DMS153 treated with DMSO at 0.1 percent for 48 hours (cell line): Measurements from ENCODE around the gene CASKIN2.

ENCODE experiments used
- DNase-seq: peaks from one replicate; lab custom pipeline; 2025; ENCODE audit not compliant: unreplicated experiment; lab: John Stamatoyannopoulos, UW

CASKIN2 gene

DNA sequence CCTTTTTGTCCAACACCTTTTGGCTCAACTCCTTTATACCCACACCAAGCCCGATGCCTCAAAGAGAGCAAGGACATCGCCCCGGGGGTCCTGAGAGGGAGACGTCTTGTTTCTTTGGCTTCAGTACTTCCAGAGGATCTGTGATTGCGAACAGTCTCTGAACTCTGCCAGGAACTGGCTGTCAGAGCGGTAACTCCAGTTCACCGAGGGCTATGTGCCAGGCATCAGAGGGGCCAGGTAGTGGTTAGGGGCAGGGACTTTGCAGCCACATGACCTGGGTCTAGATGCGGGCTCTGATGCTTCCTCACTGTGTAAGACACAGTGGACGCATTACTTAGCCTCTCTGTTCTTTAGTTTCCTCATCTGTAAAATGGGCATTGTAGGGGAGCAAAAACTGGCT lies 31.8 kb upstream of the CASKIN2 start:
- no peak for DNase-seq

DNA sequence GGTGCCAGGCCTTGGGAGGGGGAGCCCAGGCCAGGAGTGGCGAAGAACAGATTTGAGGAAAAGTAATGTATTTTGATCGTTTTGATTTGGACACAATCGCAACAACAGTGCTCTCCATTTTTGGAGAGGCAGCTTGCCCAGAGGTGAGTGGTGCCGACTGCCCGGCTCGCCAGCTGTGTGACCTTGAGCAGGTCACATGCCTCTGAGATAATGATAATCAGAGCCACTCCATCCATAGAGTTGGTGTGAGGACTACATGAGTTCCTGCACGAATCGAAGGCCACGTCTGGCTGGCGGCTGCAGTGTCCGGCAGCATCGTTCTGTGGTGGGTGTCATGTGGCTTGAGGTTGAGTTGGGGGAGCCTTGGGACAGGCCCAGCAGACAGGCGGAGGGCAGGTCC lies 30.8 kb upstream of the CASKIN2 start:
- no peak for DNase-seq

DNA sequence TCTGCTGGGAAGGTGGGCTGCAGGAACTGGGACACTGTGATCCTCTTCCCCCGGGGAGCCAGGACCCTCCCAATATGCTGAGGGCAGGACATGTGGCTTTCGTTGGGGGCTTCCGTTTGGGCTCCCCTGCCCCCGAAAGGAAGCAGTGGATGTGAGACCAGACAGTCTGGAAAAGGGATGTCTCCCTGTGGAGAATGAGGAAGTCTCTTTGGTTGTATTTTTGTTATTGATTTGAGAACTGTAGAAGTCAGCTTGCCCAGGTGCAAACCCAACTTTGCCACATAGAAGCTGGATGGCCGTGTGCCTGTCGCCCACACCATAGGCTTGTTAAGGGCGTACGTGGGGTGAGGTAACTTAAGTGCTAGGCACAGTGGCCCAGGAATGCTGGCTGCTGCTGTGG lies 28.9 kb upstream of the CASKIN2 start:
- DNase-seq: no peak

DNA sequence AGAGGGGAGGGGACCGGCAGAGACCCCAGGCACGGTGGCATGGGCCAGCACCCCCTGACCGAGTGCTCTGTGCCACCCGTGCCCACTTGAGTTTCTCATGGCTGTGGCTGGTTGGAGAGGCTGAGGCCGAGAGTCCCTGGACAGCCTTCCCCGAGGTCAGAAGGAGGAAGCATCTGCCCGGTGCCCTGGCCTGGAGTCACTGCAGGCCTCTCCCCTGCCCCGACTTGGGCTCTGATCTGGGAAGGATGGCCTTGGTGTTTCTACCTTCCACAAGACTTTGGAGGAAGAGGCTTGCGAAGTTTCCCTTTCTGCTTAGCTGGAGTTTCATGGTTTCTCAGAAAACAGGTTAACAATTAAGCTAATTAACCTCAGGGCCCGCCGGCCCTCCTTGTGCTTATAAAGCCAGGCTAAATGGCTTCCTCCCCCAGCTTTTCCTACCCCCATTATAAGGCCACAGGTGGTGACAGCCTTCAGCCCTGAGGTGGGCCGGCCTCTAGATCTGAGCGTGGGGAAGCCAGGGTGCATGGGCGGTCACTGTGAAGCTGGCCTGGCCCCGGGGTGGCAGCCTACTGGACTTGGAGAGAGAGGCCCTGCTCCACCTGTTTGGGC lies 27.5 kb upstream of the CASKIN2 start:
- no peak for DNase-seq

DNA sequence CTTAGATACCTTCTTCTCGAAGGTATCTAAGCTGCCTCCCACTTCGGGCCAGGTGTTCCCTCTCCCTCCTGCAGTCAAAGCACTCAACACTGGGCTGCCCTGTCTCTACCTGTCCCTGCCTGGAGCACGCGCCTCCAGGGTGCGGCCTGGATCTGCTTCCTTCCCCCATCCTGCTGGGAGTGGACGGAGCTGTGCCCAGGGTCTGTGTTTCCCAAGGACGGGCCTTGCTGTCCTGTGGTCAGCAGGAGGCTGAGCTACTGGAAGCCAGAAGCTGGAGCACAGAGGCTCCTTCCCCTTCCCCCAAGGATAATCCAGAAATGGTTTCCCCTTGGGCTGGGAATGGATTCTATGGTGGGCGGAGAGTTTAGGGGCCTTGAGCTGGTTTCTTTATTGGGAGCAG lies 26.9 kb upstream of the CASKIN2 start:
- no peak for DNase-seq

DNA sequence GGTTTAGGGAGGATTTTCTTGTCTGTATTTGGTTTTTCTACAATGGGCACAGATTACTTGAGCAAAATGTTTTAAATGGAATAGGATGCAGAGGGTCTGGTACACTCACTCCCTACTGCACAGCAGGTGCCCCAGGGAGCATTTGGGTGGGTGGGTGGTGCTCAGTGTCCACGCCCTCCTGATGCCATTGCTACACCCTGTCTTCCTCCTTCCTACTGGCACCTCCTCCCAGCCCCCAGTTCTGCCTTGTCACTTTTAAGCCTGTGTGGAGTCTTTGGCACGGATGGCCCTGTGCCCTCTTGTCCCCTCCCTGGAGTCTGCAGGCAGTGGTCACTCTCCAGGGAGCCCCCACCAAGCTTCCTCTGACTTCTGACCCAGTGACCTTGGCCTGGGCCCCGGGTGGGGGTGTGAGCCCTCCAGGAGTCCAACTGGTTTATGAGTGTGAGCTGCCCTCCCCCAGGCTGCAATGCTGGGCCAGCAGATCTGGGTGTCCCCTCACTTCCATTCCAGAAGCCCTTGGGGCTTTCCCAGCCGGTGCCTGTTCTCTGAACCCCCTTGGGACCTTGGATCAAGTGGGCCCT lies 25.7 kb upstream of the CASKIN2 start:
- no peak for DNase-seq

DNA sequence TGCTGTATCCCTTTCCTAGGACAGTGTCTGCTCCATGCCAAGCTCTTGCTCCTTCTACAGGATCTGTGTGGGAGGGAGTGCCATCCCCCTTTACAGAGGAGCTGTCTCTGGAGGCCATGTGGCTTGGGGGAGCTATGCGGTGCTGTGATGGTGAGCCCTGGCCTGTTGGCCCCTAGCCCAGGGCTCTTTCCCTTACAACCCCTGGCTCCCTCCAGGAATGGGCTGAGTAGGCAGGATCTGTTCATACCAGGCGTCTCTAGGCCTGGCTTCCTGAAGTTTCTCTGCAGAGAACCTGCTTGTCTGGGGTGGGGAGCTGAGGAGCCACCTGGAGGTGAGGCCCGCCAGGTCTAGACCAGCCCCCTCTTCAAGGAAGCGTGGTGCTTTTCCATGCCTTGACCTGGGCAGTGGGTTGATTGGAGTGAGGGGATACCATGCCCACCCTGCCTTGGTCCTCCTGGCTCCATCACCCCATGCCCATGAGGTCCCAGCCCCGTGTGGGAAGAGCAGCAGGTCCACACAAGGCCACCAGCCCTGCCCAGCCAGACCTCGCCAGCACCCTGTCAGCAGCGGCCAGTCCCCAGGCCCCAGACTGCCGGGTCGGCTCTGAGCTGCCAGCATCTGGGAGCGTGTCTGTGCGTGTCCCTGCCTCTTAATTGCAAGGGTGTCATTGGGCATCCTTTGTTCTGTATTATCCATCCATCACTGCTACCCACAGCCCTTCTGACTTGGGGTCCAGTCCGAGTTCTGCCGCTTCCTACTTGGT lies 24.8 kb upstream of the CASKIN2 start:
- DNase-seq: no peak

DNA sequence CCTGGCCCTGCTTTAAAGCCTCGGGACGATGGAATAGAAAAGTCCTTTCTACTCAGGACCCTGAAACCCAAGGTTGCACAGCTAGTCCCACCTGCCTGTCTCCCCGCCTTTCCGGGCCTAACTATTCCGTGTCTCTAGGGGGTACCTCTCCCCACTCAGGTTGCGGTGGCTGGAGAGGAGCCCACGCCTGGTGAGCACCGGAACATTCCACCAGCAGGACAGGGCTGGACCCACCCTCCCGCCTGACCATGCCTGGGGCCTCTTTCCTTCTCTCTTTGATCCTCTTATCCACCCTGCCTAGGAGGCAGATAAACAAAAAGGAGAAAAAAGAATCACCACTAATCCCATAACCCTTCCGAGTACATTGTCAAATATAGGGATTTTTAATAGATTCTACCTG lies 21.0 kb upstream of the CASKIN2 start:
- DNase-seq: no peak

DNA sequence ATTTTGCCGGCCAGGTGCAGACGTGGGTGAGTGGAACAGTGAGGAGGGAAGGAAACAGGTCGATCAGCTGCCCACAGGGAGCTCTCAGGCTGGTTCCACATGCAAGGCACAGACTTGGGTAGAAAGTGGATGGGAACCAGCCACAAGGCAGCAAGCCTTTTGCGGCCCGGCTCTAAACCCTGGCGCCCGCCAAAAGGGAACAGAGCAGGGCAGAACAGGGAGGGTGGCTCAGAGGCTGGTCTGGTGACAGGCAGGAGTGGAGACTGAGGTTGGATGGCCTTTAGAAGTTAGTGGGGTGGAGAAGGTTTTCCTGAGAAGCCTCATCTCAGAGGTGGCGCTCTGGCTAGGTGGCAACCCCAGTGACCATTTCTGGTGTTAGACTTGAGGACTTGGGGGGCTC lies 20.5 kb upstream of the CASKIN2 start:
- DNase-seq: no peak

DNA sequence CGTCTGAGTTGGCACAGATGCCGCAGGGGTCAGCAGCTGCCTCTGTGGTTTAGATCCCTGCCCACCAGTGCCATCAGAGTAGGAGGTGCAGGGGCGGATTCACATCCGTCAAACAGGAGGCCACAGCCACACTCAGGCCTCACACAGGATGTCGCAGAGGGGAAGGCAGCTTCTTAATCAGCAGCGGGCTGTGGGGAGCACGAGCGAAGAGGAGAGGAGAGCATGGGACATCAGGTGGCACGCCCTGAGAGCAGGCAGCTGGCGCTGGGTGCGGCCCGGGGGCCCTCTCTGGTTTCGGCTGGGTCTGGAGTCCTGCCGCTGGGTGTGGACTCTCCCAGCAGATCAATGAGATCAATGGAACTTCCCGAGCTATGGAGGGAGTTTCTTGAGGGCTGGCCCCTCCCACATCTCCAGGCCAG lies 19.8 kb upstream of the CASKIN2 start:
- no peak for DNase-seq

DNA sequence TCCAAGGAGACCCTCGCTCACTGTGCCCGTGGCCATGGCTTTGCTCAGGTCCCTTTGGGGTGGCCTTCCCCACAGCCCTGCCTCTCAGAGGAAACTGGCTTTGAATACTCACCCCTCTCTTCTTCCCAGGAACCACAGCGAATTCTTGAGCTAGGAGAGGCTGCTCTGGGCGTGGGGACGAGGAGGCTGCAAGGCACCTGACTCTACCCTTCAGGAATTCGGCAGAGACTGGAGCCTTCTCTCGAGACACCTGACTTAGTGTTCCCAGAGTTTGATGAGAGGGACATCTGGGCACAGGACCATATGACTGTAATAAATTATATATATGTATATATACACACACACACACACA lies 16.4 kb upstream of the CASKIN2 start:
- DNase-seq: no peak

DNA sequence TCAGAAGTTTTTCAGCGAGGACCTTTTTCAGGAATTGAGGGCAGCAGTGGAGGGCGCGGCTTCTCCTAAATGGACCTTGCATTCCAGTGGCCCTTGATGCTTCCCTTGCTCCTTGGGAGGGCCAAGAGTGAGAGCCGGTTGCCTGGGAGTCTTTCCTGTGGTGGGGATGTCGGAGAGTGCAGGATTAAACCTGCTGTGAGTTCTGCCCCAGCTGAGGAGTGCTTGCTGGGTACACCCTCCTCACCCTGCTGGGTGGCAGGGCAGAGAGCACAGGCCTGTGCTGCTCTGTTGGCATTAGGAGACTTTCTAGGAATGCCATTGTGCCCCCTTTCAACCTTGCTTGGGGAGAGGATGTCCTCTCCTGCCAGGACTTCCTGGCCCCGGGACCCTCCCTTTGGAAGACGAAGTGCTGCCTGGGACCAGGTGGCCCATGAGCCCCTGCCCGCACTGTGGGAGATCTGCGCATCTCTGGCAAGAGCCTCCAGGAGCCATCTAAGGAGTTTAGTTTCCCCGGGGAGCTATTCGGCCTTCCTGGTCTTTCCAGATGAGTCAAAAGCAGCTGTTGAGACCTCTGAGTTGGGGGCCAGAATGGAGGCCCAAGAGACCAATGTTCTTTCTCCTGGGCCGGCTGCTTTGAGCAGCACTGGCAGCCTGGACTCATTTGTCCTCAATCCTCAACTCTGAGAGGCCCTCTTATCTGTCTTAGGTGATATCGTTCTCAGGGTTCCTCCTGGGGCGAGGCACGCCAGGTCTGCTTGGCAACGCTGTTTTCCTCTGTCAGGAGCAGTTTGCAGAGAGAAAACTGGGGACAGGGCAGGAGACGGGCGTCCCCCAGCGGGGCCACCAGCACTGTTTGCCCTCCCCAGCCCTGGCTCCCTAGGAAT lies 15.7 kb upstream of the CASKIN2 start:
- no peak for DNase-seq

DNA sequence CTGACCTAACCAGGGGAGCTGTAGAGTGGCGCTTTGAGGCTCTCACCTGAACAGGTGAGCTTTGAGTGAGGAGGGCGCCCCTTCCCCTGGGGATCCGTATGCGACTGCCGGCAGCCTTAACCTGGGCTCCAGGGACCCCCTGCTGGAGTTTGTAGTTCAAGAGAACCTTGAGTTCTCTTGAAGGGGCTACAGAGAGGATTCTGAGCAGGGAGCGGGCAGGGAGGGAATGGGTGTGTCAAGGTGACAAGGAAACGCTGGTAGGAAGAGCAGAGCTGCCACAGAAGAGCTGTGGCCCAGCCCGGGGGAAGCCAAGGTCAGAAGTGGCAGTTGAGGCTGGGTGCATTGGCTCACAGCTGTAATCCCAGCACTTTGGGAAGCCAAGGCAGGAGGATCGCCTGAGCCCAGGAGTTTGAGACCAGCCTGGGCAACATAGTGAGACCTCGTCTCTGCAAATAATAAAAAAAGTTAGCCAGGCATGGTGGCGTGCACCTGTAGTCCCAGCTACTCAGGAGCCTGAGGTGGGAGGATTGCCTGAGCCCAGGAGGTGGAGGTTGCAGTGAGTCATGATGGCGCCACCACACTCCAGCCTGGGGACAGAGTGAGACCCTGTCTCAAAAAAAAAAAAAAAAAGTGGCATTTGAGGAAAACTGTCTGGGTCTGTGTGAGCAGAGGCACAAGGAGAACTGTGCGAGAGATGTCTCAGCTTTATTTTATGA lies 11.4 kb upstream of the CASKIN2 start:
- no peak for DNase-seq

DNA sequence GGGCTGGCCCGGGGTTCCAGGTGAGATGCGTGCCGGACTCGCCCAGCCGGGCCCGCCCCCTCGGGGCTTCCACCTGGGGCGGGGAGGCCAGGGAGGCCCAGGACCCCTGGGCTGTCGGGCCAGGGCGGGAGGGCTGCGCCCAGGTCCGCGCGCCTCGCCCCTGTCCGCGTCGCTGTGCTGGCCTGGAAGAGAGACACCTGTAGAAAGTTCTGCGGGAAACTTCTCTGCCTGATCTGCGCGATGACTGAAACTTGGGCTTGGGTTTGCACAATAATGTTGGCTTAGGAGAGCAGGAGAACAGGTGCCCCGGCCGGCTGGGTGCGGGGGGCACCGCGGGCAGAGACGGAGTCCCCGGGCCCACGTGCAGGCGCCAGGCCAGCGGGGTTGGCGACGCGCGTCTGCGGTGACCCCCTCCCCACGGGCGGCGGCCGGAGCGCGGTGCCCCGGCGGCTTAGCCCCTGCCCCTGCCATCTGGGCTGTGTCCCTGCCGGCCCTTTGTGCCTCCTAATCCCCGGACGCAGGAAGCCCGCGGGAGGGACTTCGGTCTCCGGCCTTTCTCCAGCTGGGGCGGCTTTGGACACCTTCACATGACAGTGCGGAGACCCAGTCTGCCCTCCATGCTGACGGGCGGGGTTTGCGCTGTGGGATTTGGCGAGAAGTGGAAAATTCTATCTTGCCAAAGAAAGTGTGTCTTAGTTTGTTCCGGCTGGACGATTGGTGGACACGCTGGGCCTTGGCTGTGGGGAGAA lies 10.6 kb upstream of the CASKIN2 start:
- no peak for DNase-seq

DNA sequence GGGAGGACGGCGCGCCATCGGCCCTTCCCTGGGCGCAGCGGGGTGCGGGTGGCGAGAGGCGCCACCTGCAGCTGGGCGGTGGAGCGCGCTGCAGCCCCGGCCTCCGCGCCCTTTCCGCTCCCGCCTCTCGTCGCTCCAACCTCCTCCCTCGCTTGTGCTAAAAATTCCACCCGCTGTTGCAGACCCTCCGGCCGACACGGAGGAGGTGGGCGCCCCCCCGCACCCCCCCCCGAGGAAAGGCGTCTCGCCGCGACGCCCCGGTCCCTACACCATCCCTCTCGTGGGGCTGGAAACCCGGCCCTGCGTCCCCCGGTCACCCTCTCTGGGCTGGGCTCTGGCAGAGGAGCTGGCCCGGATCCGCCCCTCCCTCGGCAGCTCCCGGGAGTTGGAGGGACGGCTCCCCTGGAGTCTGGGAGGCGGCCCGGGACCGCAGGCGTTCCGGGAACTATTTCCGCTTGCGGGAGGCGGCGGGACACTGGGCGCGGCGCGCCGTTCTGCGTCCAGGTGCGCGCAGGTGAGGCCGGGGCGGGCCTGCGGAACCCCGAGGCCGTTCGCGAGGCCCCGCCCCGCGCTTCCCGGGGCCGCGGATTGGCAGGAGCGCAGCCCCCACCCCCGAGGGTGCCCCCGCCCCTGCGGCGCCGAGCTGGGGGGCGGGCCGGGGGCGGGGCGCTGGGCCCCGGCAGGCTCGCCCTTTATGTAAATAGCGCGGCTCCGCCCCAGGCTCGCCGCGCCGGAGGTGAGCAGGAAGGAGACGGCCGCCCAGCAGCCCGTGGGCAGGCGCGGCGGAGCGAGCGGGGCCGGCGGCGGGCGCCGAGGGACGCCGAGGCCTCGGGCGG lies 9.9 kb upstream of the CASKIN2 start, which contains the start of gene LLGL2:
LLGL2 (plus strand) TSS at position 728 of the 836 bp plus-strand sequence. CDS start 17,730 bp downstream, outside the sequence.
- DNase-seq: peak; percentile 84

DNA sequence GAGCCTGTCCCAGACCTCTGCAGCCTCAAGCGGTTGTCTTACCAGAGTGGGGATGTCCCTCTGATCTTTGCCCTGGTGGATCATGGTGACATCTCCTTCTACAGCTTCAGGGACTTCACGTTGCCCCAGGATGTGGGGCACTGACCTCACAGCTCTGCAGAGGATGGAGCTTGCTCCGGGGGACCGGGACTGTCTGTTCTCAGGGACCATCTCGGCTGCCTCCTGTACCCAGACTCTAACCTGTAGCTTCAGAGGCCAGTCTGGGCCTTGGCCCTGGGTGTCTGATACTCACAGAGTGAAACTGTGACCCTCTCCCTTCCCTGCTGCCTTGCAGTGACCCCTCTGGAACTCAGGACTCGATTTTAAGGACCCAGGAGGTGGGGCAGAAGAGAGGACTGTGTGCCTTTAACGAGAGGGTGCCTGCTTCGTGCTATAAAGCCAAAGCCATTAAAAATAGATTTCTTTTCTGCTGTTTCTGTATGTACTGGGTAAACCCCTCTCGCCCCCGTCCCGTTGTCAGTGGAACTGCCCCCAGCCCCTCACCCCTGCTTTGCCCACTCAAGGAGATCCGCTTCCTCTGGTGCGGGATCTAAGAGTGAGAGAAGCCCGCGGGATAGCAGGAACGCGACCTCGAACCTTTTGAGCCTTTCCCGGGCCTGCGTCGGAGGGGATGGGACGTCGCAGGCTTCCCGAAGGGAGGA lies 9.1 kb upstream of the CASKIN2 start:
- no peak for DNase-seq

DNA sequence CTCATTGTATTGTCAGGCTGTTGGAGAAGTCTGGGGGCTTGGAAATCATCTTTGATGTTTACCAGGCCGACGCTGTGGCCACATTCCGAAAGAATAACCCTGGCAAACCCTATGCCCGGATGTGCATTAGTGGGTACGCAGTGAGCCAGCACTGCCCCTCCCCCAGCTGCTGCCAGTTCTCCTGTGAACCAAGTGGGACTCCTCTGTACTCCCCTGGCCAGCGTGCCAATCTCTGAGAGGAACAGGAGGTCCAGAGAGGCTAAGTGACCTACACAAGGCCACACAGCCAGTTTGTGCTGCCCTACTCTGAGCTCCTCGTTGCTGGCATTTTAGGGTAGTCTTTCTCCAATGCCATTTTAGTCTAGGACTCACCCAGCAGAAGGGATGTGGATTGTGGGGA lies 8.3 kb upstream of the CASKIN2 start:
- DNase-seq: no peak

DNA sequence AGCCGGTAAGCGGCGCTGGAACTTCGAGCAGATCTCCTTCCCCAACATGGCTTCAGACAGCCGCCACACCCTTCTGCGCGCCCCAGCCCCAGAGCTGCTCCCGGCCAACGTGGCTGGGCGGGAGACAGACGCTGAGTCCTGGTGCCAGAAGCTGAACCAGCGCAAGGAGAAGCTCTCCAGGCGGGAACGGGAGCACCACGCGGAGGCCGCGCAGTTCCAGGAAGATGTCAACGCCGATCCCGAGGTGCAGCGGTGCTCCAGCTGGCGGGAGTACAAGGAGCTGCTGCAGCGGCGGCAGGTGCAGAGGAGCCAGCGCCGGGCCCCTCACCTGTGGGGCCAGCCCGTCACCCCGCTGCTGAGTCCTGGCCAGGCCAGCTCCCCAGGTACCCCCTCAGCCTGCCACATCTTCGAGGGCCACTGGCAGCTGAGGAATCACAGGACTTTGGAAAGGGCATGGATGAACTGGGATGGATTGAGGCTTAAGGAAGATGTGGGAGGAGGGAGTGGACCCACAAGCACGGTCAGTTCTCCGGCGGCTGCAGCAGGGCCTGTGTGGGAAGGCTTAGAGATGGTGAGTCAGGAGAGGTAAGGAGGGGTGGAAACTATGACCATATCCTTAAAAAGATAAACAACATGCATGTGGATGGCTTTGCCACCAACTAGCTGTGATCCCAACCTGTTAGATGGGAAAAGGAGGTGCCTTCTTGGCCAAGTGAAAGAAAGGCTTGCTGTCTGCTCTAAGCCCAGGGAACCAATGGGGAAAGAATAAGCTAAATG lies 6.8 kb upstream of the CASKIN2 start:
- no peak for DNase-seq
